DND-41 (cell line): ENCODE measurements around the gene CCDC69.

Source experiments
- CTCF ChIP-seq: IDR thresholded peaks from 2 replicates; pipeline ENCODE4 v1.5.1; 2012; ENCODE audit warnings: borderline replicate concordance, low read length, moderate library complexity, mild to moderate bottlenecking; ENCODE audit not compliant: poor library complexity, severe bottlenecking; ENCODE audit errors: extremely low read depth
- EZH2 ChIP-seq: IDR thresholded peaks from 3 replicates; pipeline ENCODE4 v1.6.1; 2012; ENCODE audit warnings: borderline replicate concordance, low read depth, mild to moderate bottlenecking, moderate library complexity, low read length, inconsistent platforms; ENCODE audit not compliant: severe bottlenecking

DNA sequence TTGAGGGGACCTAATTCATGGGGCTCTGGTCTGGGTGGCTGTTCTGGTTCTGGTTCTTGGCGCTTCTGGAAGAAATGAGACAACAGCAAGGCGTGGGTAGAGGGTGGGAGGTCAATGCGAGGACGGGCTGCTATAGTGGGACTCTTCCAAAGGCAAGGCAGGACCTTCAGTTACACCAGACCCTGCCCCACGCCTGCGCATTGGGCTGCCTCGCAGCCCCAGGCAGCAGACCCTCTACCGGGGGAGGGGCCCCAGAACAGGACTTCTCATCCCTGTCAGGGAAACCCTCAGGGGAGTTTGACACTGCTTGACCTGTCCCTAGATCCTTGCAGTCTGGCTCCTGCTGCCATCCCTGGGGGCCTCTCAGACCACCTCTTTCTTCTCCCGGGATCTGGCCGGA, 18.5 kb downstream of the CCDC69 start:
- no peak for TF ChIP-seq CTCF
- no peak for TF ChIP-seq EZH2
